HG03280 (cell line): ENCODE data around the gene NFIA.

Experiments
- ATAC-seq: cut with Tn5 transposase; IDR thresholded peaks from one replicate; pipeline ENCODE4 v1.9.1; 2021; ENCODE audit warnings: mild to moderate bottlenecking, moderate library complexity; ENCODE audit not compliant: unreplicated experiment

NFIA gene

DNA sequence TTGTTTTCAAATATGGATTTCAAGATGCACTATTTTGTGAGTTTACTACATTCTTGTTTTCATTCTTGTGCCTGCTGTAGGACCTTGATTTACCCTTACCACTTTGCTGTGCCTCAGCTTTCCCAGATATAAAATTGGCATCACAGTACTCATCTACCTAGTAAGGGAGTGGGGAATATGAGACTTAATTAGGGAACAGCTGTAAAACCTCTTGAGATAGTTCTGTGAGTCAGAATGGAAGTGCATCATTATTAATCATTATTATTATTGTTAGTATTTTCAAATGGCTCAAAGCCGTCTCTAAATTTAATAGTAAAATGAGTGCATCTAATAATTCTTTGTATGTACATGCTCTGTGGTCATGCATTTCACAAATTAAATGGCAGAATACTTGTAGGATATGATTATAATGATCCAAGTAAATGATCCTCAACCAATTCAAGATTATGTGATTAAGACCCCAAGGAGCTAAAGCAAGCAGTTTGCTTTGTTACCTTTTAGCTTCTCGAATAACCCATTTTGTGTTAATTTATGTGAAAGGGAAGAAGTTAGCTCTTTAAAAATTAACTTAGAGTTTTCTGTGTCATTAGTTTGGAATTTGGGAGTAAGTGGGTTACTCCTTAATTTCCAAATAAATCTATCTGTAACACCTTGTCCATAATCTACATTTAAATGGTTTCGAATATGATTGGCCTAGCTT lies 155.4 kb downstream of the NFIA start:
- no peak for ATAC-seq

GRCh38 chr1:61238359-61238665 lies 156.0 kb downstream of the NFIA start:
- no peak for ATAC-seq

GRCh38 chr1:61240878-61241277 lies 158.5 kb downstream of the NFIA start:
- ATAC-seq, result no peak

DNA sequence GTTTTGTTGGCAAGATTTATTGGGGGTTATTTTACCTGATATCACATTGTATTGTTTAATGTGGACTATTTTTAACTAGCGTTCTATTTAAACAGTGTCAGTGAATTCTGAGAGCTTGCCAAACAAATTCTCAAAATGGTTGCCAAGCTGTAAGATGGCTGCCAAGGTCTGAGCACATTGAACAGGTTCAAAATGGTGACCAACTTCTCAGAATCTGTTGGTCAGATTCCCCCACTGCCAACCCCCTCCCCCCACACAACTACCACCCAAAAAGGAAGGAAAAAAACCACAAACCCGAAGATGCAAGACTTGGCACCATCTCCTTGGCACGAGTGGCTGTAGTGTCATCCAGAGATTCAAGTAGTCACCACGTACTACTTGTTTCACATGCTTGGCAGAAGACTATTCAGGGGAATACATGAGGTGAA lies 159.1 kb downstream of the NFIA start:
- ATAC-seq, result no peak

- no peak for ATAC-seq
Measured at GRCh38 chr1:61241973-61242381, 159.6 kb downstream of the NFIA start.

GRCh38 chr1:61244114-61244513 lies 161.8 kb downstream of the NFIA start:
- no peak for ATAC-seq

DNA sequence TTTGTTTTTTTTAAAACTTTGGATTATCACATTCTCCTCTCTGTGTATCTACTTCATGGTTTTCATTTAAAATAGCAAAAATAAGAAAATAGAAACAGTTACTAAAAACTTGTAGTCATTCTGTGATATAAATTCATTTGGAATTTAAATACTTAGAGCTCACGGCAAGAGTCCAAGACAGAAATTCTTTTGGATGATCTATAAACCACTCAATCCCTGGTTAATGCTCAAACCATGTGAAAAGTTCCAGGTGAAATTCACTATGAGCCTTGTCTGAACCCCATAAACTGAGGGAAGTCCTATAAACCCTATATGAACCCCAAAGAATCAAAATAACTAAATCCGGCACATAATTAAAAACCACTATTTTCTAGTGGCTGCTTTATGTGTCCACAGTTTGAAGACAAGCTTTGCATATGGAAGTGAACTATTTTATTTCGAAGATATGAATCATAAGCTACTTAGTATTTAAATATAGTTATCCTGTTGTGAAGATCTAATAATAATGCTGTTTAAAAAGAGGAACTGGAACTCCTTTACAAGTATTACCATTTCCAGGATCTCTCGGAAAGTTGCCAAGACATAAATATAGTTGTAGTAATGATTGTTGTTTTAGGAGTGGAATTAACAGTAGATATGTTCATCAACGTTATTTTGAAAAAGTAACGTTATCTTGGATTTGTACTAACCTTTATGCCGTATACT lies 163.5 kb downstream of the NFIA start:
- ATAC-seq, result no peak

DNA sequence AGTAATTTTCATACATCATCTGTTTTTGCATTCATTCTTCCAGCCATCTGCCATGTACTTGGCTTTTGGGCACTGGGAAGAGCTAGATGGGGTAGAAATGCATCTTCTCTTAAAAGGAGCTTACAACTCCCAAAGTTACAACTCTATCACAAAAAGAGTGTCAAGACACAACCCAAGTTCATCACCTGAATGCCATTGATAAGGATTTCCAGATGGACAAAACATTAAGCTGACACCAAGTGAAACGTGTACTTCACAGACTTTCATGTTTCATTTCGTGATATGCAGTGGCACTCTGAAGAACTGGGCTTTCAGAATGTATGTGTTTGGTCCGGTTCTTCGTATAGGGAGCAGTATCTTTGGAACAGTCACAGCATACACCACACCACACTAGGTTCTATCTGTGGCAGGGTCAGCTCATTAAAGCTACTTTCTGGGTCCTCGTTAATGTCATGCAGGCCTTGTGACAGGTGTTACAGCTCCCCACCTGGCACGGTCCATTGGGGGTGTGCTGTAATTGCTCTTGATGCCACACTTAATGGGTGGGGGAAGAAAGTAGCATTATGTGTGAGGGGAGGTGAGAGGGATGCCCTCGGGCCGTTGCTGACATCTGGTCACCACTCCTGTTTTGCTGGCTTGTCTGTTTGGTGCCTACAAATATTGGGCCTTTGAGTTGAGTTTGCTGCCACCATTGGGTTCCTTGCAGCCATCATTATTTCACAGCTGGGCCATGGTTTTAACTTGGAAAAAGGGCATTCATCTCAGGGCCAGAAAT lies 164.9 kb downstream of the NFIA start:
- ATAC-seq, result no peak

DNA sequence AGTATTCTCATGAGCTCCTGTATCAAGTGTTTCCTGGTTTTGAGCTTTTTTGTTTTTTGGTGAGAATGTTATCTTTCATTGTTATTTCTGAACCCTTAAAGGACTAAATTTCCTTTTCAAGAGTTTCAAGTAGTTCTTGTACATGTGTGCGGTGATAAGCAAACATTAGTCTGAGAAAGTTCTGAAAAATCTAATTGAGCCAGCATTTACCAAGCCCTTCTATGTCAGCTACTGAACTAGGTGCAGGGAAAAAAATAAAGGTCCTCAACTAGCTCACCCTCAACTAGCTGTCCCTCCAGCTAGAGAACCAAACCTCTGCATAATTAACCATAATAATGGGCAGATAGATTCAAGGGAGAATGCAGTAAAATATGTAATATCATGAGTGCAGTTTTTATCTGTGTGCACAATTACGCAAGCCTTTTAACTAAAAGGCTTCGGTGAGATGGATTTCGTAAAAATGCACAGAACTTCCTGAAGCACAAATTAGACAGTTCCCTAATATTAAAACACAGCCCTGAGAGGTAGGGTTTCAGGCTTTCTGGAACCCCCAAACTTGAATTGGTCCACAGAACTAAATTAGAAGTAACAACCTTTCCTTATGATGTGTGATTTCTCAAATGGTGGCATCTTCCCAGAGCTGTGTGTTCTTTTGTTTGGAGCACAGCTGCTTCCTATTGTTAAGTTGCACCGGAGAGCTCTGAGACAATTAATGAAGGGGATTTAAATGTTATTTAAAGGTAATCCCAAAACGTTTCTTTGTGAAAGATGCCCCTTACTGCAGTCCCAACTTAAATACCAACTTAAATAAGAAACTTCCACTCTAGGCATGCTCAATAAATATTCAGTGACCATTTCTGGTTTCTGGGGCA lies 165.8 kb downstream of the NFIA start:
- ATAC-seq, result no peak

DNA sequence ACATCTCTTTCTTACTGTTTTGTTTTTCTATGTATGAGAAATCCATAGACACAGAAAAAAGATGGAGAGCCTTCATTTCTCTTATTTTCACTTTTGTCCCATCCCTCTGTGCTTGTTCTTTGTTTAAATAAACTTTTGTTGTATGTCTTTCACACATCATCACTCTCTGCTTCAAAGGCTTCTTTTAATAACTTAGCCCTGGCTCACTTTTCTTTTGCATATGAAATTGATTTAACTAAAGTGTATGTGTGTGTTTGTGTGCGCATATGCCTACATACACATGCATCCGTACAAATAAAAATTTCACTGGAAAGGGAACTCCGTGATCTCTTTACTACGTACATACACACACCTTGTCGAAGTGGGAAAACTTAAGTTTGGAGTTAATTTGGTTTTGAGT lies 168.6 kb downstream of the NFIA start:
- ATAC-seq, result no peak

DNA sequence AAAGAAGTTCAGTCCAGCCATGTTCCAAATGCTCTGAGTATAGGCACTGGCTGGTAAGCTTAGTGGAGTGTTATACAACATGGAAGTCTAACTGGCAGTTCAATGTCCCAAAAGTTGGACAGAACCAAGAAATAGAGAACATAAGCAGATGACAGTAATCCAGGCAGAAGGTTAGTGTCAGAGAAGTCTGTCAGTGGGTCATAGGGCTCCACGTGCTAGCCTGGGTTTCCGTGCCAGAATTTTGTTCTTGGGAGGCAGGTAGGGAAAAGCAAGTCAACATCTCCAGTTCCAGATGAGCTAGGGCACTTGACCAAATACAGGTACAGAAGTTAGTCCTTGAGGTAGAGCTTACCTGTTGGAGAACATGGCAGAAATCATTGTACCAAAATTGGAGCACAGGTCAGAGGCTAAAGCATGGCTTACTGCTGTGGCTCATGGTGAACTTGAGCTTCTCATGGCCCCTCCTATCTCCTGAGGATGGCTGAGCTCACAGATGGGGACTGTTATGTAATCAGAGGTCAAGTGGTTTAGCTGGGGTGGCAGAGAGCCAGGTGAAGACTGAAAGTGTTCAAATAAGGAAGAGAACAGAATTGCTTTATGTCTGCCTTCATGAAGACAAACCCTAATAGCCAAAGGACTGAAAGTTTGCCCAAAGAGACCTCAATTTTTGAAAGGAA lies 170.8 kb downstream of the NFIA start:
- no peak for ATAC-seq

GRCh38 chr1:61253912-61254633 lies 171.7 kb downstream of the NFIA start:
- no peak for ATAC-seq

GRCh38 chr1:61254634-61255357 lies 172.4 kb downstream of the NFIA start:
- ATAC-seq, result no peak

GRCh38 chr1:61255358-61255703 lies 173.0 kb downstream of the NFIA start:
- no peak for ATAC-seq

DNA sequence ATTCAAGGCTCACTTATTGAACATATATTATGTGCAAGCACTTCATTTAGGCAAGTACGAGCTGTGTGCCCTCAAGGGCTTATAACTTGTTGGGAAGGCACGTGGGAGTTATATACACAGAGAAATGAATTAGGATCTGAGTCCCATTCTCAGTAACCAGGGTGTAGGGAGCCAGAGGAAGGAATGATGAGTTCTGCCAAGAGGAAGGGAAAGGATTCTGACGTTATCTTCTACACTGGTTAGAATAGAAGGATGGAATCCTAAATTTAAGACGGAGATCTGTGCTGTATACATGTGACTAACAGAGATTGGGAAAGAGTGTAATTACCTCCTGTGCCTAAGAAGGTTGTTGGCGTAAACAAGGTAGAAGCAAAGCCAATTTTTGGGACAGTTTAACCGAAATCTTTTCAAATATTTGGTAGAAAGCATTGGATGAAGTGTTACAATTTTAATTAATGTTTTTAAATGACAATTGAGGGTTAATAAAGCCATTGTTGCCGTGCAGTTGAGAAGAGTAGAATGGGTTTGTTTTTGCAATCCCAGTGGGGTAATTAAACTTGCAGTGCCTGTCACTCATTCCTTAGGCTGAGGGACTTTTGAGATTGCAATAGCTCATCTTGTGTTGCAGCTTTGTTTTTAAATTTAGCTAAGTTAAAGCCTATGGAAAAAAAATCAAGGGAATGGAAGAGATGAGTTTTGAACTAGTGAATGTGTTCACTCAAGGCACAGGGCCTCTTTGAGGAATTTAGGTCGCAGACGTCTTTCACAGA lies 177.2 kb downstream of the NFIA start:
- no peak for ATAC-seq

GRCh38 chr1:61260171-61260570 lies 177.8 kb downstream of the NFIA start:
- no peak for ATAC-seq

DNA sequence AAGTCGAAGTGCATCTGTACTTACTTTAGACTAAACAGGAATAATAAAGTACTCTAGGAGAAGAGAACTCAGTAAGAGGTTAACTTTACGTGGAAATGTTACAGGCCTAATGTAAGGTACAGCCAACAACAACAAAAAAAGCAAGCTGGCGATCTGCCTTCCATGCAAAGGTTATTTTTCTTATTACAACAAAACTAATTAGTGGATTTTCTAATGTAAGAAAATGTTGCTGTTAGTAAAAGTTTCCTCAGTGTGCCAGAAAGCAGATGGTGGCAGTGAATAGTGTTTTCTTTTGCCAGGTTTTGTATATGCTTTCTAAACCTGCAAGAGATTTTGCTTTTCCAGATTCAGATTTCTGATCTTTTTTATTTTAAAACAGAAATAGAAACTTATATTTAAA lies 179.2 kb downstream of the NFIA start:
- ATAC-seq, result no peak
